ENCODE data around the gene PIP4K2C. TPM values are rescaled to one million over a fixed set of nuclear protein-coding genes. Genes with fewer than 3 reads are reported as not detected.

PIP4K2C gene
- total RNA-seq, 2 experiments from 2014 or later, result 10.7 to 12.3 TPM

- DNase-seq, result peak; percentile 98
- H3K4me1 Mint-ChIP-seq (ENCODE audit: low read depth), result peaks cover 45% of the 10 kb centered on the region
- no peaks in the 10 kb centered on the region for H3K9me3 Mint-ChIP-seq
- no peak for TF ChIP-seq CTCF (IDR thresholded peaks at IDR 0.05)
- H3K36me3 Mint-ChIP-seq (ENCODE audit: low read depth), result peaks cover 9% of the 10 kb centered on the region
- peak within 1 kb of the TSS; percentile 95 for H3K4me3 Mint-ChIP-seq
- CTCF ChIA-PET, result interaction anchor here (1.1 to 2.0 kb wide), 7 partner anchors 11 to 236 kb away, joined by 3 to 9 read pairs (median 4); partner anchors contain the start of genes OS9 and TSFM
- intact Hi-C loops (cut with micrococcal nuclease), result no loop called here
- H3K27ac Mint-ChIP-seq, result peak within 1 kb of the TSS; percentile 94
- peak; percentile 96 for ATAC-seq
- POLR2A ChIA-PET, result interaction anchor here (0.5 to 2.0 kb wide), 8 partner anchors 11 to 233 kb away, joined by 3 to 11 read pairs (median 4); partner anchors contain the start of genes DDIT3 and OS9
- peaks cover 4% of the 10 kb centered on the region for H3K27me3 Mint-ChIP-seq
Measured at GRCh38 chr12:57546438-57547287, 44.3 kb upstream of the PIP4K2C start, which contains the start of gene DCTN2. DCTN2 (minus strand) TSS chr12:57547192; CDS start chr12:57547063, 129 bp downstream.

- Mint-ChIP-seq H3K36me3 (ENCODE audit: low read depth) (peaks cover 9% of the 10 kb centered on the region), H3K4me1 (ENCODE audit: low read depth) (peaks cover 45% of the 10 kb centered on the region), H3K9me3 (no peaks in the 10 kb centered on the region), H3K27me3 (peaks cover 4% of the 10 kb centered on the region), H3K4me3 (peak overlapping the region; percentile 95), H3K27ac (peak overlapping the region; percentile 94)
- ChIA-PET CTCF (interaction anchor here (1.1 to 2.0 kb wide), 6 partner anchors 10 to 235 kb away, joined by 3 to 6 read pairs (median 4); partner anchors contain the start of genes OS9 and TSFM), POLR2A (interaction anchor here (0.6 to 2.0 kb wide), 5 partner anchors 21 to 147 kb away, joined by 3 to 9 read pairs (median 4); partner anchors contain the start of genes DDIT3 and OS9)
- no peak for DNase-seq
- no peak for TF ChIP-seq CTCF (IDR thresholded peaks at IDR 0.05)
- intact Hi-C loops (cut with micrococcal nuclease), result no loop called here
- ATAC-seq, result no peak
Measured at GRCh38 chr12:57547288-57548012, 43.5 kb upstream of the PIP4K2C start.

DNA sequence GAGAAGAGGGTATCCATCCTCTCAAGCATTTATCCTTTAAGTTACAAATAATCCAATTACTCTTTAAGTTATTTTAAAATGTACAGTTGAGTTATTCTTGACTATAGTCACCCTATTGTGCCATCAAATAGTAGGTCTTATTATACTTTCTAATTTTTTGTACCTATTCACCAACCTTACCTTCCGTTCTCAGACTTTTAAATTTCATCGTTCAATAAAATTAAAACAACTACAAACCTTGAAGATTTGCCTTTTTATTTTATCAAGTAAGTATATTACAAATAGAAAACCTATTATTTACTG is 43.0 kb upstream of the PIP4K2C start:
- H3K27me3 Mint-ChIP-seq, result peaks cover 4% of the 10 kb centered on the region
- TF ChIP-seq CTCF (IDR thresholded peaks at IDR 0.05), result no peak
- DNase-seq (no peak), ATAC-seq (no peak)
- ChIA-PET CTCF (no interaction called here), POLR2A (no interaction called here)
- H3K4me3 Mint-ChIP-seq, result no peak overlapping the region
- peaks cover 9% of the 10 kb centered on the region for H3K36me3 Mint-ChIP-seq (ENCODE audit: low read depth)
- intact Hi-C loops (cut with micrococcal nuclease), result no loop called here
- H3K9me3 Mint-ChIP-seq, result no peaks in the 10 kb centered on the region
- peaks cover 45% of the 10 kb centered on the region for H3K4me1 Mint-ChIP-seq (ENCODE audit: low read depth)
- no peak overlapping the region for H3K27ac Mint-ChIP-seq

DNA sequence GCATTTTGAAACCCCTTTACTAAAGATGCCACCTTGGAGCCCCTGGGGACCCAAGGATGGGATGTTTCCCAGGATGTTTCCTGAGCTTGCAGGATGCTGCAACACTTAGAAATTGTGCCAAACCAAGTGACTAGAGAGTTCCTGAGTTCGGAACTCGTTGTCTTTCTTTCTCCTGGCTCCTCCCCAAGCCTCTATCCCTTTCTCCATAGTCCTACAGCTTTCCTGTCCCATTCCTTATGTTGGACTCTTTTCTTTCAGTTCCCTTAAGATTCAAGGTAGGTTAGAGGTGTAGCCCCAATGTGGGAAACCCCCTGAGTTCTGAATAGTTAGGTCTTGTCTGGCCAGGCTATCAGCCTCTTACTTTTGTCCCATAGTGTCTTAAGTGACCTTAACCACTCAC is 42.5 kb upstream of the PIP4K2C start:
- Mint-ChIP-seq H3K36me3 (ENCODE audit: low read depth) (peaks cover 9% of the 10 kb centered on the region), H3K9me3 (no peaks in the 10 kb centered on the region), H3K4me1 (ENCODE audit: low read depth) (peaks cover 43% of the 10 kb centered on the region), H3K27ac (no peak overlapping the region), H3K4me3 (no peak overlapping the region), H3K27me3 (peaks cover 4% of the 10 kb centered on the region)
- ChIA-PET POLR2A (no interaction called here), CTCF (no interaction called here)
- intact Hi-C loops (cut with micrococcal nuclease), result no loop called here
- no peak for TF ChIP-seq CTCF (IDR thresholded peaks at IDR 0.05)
- no peak for DNase-seq
- no peak for ATAC-seq
